ENCODE results near the gene PLEKHF1.

GRCh38 chr19:29615891-29616425 is 49.3 kb upstream of the PLEKHF1 start:
- TF ChIP-seq FOSL1 (IDR thresholded peaks at IDR 0.05; ENCODE audit: low read depth), result no peak
- TF ChIP-seq, protein P1, sequence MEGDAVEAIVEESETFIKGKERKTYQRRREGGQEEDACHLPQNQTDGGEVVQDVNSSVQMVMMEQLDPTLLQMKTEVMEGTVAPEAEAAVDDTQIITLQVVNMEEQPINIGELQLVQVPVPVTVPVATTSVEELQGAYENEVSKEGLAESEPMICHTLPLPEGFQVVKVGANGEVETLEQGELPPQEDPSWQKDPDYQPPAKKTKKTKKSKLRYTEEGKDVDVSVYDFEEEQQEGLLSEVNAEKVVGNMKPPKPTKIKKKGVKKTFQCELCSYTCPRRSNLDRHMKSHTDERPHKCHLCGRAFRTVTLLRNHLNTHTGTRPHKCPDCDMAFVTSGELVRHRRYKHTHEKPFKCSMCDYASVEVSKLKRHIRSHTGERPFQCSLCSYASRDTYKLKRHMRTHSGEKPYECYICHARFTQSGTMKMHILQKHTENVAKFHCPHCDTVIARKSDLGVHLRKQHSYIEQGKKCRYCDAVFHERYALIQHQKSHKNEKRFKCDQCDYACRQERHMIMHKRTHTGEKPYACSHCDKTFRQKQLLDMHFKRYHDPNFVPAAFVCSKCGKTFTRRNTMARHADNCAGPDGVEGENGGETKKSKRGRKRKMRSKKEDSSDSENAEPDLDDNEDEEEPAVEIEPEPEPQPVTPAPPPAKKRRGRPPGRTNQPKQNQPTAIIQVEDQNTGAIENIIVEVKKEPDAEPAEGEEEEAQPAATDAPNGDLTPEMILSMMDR (IDR thresholded peaks at IDR 0.05 in 2 of 3, conservative IDR thresholded peaks at IDR 0.05 in 1 of 3; ENCODE audit: borderline replicate concordance in 1 of 3, insufficient read depth in 1 of 3, low read depth in 2 of 3, low read length in 2 of 3), result no peak
- TF ChIP-seq JUND (IDR thresholded peaks at IDR 0.05), result no peak
- no peak for TF ChIP-seq MAX (IDR thresholded peaks at IDR 0.05)
- no peak for TF ChIP-seq POLR2A (IDR thresholded peaks at IDR 0.05; ENCODE audit: borderline replicate concordance, extremely low read depth, insufficient read depth, insufficient read length)
- TF ChIP-seq EZH2 (IDR thresholded peaks at IDR 0.05), result no peak
- TF ChIP-seq YY1 (IDR thresholded peaks at IDR 0.05; ENCODE audit: extremely low read depth, insufficient replicate concordance, low read depth, low read length), result no peak
- TF ChIP-seq POLR2AphosphoS5 (IDR thresholded peaks at IDR 0.05; ENCODE audit: low read depth, low read length), result no peak
- TF ChIP-seq ZNF274 (IDR thresholded peaks at IDR 0.05; ENCODE audit: low read depth, low read length), result no peak
- no peak for TF ChIP-seq ZBTB33 (IDR thresholded peaks at IDR 0.05; ENCODE audit: extremely low read depth, insufficient replicate concordance, low read length)
